Measurements from ENCODE around the gene B3GLCT.

Gene B3GLCT

GRCh38 chr13:31356991-31357390 is 157.2 kb downstream of the B3GLCT start:
- DNase-seq = no peak

- DNase-seq = no peak
These were observed 157.8 kb downstream of the B3GLCT start for GRCh38 chr13:31357581-31357980.

- no peak for DNase-seq
These were observed 161.9 kb downstream of the B3GLCT start for GRCh38 chr13:31361673-31362072.

- no peak for DNase-seq
These were observed 165.9 kb downstream of the B3GLCT start for GRCh38 chr13:31365630-31366029.

- no peak for DNase-seq
These were observed 167.6 kb downstream of the B3GLCT start for GRCh38 chr13:31367410-31367809.

GRCh38 chr13:31369213-31369612 is 169.4 kb downstream of the B3GLCT start:
- DNase-seq = no peak

GRCh38 chr13:31372454-31372853 is 172.7 kb downstream of the B3GLCT start:
- no peak for DNase-seq

GRCh38 chr13:31374682-31375081 is 174.9 kb downstream of the B3GLCT start:
- DNase-seq = no peak

- DNase-seq = no peak
These were observed 178.2 kb downstream of the B3GLCT start for GRCh38 chr13:31377946-31378345.

GRCh38 chr13:31380715-31381114 is 180.9 kb downstream of the B3GLCT start:
- no peak for DNase-seq

Measured in NCI-H1092 treated with DMSO at 0.1 percent for 48 hours (cell line).